Measurements from ENCODE around the gene NME1. TPM values are rescaled to one million over a fixed set of nuclear protein-coding genes. Genes with fewer than 3 reads are reported as not detected.

NME1 gene
- total RNA-seq, 4 donors from 2014 or later = 8.7 to 50.4 (median 20.2) TPM

DNA sequence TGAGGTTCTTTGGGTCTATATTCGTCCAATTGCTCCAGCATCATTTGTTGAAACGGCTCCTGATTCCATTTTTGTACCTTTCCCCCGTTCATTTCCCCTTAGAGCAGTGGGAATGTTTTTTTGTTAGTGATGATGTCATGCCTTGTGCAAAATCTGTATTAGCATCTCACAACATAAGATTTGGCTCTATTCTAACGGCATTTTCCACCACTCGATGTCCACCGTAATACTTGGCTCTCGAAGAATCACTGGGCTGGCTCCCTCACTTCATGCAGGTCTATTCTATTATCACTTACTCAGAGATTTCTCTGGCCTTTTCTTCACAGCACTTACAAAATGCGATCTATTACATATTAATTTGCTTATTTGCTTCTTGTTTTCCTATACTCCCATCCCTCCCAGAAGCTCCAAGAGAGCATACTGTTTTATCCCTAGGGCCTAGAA lies 571 bp upstream of the NME1 start:
- no peaks in the 10 kb centered on the region for H3K27me3 ChIP-seq
- no peaks in the 10 kb centered on the region for H3K9me3 ChIP-seq
- 10 to 11% methylated on average over 8 of the region's 8 CpGs for WGBS, 2 donors (ENCODE audit: low coverage in 1 of 2)
- in situ Hi-C loops (cut with MboI; ENCODE audit: low pct_ligation_motif_present in 1 of 4, low pct_unique_long_range_greater_than_20kb in 1 of 4, low sequenced_read_pairs in 3 of 4) = loop anchor here (5.0 to 25.0 kb wide), 3 partner anchors 148 to 290 kb away; partner anchors contain the start of gene TOB1 (in 2 of the 4)
- DNase-seq = no peak
- H3K27ac ChIP-seq = peak overlapping the region; percentile 85 to 91 (median 88)
- H3K4me3 ChIP-seq = peak overlapping the region in 3 of 4 donors; percentile 30 to 63 (median 46)
- intact Hi-C loops (cut with DNase I; ENCODE audit: low total_unique reads) = loop anchor here (2.0 to 5.0 kb wide), 2 partner anchors 34 to 150 kb away; no protein-coding TSS in a partner anchor
- H3K4me1 ChIP-seq = peaks cover 9 to 24% (median 22%) of the 10 kb centered on the region in 4 donors
- H3K36me3 ChIP-seq = no peaks in the 10 kb centered on the region
- TF ChIP-seq, protein P1, sequence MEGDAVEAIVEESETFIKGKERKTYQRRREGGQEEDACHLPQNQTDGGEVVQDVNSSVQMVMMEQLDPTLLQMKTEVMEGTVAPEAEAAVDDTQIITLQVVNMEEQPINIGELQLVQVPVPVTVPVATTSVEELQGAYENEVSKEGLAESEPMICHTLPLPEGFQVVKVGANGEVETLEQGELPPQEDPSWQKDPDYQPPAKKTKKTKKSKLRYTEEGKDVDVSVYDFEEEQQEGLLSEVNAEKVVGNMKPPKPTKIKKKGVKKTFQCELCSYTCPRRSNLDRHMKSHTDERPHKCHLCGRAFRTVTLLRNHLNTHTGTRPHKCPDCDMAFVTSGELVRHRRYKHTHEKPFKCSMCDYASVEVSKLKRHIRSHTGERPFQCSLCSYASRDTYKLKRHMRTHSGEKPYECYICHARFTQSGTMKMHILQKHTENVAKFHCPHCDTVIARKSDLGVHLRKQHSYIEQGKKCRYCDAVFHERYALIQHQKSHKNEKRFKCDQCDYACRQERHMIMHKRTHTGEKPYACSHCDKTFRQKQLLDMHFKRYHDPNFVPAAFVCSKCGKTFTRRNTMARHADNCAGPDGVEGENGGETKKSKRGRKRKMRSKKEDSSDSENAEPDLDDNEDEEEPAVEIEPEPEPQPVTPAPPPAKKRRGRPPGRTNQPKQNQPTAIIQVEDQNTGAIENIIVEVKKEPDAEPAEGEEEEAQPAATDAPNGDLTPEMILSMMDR (IDR thresholded peaks at IDR 0.05) = no peak
- TF ChIP-seq POLR2A (IDR thresholded peaks at IDR 0.05) = no peak

DNA sequence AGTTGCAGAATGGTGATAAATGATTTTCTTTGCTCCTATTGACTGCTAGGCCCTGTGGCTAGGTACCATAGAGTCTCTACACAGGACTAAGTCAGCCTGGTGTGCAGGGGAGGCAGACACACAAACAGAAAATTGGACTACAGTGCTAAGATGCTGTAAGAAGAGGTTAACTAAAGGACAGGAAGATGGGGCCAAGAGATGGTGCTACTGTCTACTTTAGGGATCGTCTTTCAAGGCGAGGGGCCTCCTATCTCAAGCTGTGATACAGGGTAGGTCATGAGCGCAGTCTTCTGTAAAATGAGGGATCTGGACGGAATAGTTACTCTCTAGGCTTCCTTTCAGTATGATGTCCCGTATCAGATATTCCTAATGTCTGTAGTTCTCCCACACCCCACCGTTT lies 817 bp downstream of the NME1 start:
- 5 to 8% methylated on average over 2 to 6 of the region's 6 CpGs for WGBS, 2 donors (ENCODE audit: low coverage in 1 of 2)
- H3K27me3 ChIP-seq = no peaks in the 10 kb centered on the region
- intact Hi-C loops (cut with DNase I; ENCODE audit: low total_unique reads) = loop anchor here (5.0 kb wide), 1 partner anchor 152 kb away; no protein-coding TSS in a partner anchor
- H3K9me3 ChIP-seq = no peaks in the 10 kb centered on the region
- no peak for TF ChIP-seq EP300 (IDR thresholded peaks at IDR 0.05; ENCODE audit: low read depth)
- no peak for TF ChIP-seq POLR2A (IDR thresholded peaks at IDR 0.05)
- no peak for TF ChIP-seq POLR2AphosphoS5 (IDR thresholded peaks at IDR 0.05)
- TF ChIP-seq, protein P1 (IDR thresholded peaks at IDR 0.05) = no peak
- no peak for DNase-seq
- H3K4me1 ChIP-seq = peaks cover 9 to 24% (median 22%) of the 10 kb centered on the region in 4 donors
- peak overlapping the region; percentile 27 to 63 (median 42) for H3K4me3 ChIP-seq
- in situ Hi-C loops (cut with MboI; ENCODE audit: low pct_ligation_motif_present in 1 of 4, low pct_unique_long_range_greater_than_20kb in 1 of 4, low sequenced_read_pairs in 3 of 4) = loop anchor here (5.0 to 25.0 kb wide), 3 partner anchors 149 to 292 kb away; partner anchors contain the start of gene TOB1 (in 2 of the 4)
- no peaks in the 10 kb centered on the region for H3K36me3 ChIP-seq
- peak overlapping the region; percentile 85 to 91 (median 88) for H3K27ac ChIP-seq

DNA sequence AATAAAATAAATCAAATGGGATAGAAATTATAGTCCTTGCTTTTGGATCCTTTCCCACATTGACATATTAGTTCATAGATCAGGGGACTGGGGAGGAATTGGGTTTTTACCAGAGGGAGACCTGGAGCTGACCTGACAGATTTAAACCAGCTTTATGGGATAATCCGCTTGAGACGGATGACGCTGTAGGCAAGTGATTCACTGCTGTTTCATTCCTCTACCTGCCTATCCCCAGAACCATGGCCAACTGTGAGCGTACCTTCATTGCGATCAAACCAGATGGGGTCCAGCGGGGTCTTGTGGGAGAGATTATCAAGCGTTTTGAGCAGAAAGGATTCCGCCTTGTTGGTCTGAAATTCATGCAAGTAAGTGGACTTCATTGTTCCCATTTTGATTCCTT lies 2.1 kb downstream of the NME1 start:
- 98 to 100% methylated on average over 2 to 8 of the region's 8 CpGs for WGBS, 2 donors (ENCODE audit: low coverage in 1 of 2)
- Histone ChIP-seq H3K27ac (no peak overlapping the region), H3K4me3 (no peak overlapping the region), H3K36me3 (no peaks in the 10 kb centered on the region), H3K4me1 (peaks cover 9 to 24% (median 22%) of the 10 kb centered on the region in 4 donors), H3K27me3 (no peaks in the 10 kb centered on the region), H3K9me3 (no peaks in the 10 kb centered on the region)
- no peak for DNase-seq
- intact Hi-C loops (cut with DNase I; ENCODE audit: low total_unique reads) = no loop called here
- in situ Hi-C loops (cut with MboI; ENCODE audit: low pct_ligation_motif_present in 1 of 4, low pct_unique_long_range_greater_than_20kb in 1 of 4, low sequenced_read_pairs in 3 of 4) = loop anchor here (10.0 to 25.0 kb wide), 2 partner anchors 151 to 293 kb away; partner anchors contain the start of gene TOB1 (in 2 of the 4)
- TF ChIP-seq, protein P1 (IDR thresholded peaks at IDR 0.05) = no peak
- TF ChIP-seq POLR2AphosphoS5 (IDR thresholded peaks at IDR 0.05) (no peak), POLR2A (IDR thresholded peaks at IDR 0.05) (no peak), EP300 (IDR thresholded peaks at IDR 0.05; ENCODE audit: low read depth) (no peak)

DNA sequence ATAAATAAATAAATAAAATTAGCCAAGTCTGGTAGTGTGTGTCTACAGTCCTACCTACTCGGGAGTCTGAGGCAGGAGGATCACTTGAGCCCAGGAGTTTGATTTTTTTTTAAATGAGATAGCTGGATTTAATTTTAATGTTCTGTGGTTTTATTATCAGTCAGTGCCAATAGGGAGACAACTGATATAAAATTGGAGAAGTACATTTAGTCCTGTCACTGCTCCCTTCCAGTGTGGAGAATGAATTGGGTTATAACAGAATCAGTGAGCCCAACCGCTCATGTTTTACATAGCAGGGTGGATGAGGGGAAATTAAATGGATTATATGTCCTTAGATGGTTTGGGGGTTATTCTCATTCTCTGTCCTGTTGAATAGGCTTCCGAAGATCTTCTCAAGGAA lies 6.2 kb downstream of the NME1 start:
- in situ Hi-C loops (cut with MboI; ENCODE audit: low pct_ligation_motif_present in 1 of 4, low pct_unique_long_range_greater_than_20kb in 1 of 4, low sequenced_read_pairs in 3 of 4) (loop anchor here (10.0 to 25.0 kb wide), 2 partner anchors 155 to 297 kb away; partner anchors contain the start of gene TOB1 (in 2 of the 4)), intact Hi-C loops (cut with DNase I; ENCODE audit: low total_unique reads) (no loop called here)
- H3K36me3 ChIP-seq = peaks cover 0 to 8% (median 0%) of the 10 kb centered on the region in 4 donors
- H3K4me3 ChIP-seq = no peak overlapping the region
- WGBS, 2 donors (ENCODE audit: low coverage in 1 of 2) = 94 to 100% methylated on average over 3 of the region's 3 CpGs
- no peaks in the 10 kb centered on the region for H3K27me3 ChIP-seq
- peaks cover 2 to 8% (median 6%) of the 10 kb centered on the region in 4 donors for H3K4me1 ChIP-seq
- H3K9me3 ChIP-seq = no peaks in the 10 kb centered on the region
- TF ChIP-seq EP300 (IDR thresholded peaks at IDR 0.05; ENCODE audit: low read depth) = no peak
- TF ChIP-seq, protein P1 (IDR thresholded peaks at IDR 0.05) = no peak
- no peak for TF ChIP-seq POLR2A (IDR thresholded peaks at IDR 0.05)
- TF ChIP-seq POLR2AphosphoS5 (IDR thresholded peaks at IDR 0.05) = no peak
- no peak for DNase-seq
- no peak overlapping the region for H3K27ac ChIP-seq

All from transverse colon (tissue), 4 donors.